ENCODE measurements around the gene FBXL16.
A peak's percentile ranks its signal among the peaks of the same experiment; 100 is the strongest.
"Not testable (repeated sequence)": the region's sequence is repeated elsewhere in the genome, so short reads cannot be mapped to it uniquely, and the experiment has no call there.

The FBXL16 gene

DNA sequence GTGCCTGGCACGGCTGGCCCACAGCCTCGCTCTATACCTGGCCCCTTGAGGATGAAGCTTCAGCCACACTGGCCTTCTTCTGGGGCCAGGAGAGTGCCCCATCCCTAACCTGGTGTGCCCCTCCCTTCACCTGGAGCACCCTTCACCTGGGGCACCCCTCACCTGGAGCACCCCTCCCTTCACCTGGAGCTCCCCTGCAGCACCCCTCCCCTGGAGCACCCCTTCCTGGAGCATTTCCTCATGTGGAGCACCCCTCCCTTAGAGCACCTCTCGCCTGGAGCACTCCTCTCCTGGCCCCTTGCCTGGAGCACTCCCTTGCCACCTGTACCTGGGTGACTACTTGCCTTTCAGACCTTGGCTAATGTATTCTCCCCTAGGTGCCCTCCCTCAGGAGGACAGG lies 2.4 kb upstream of the FBXL16 start:
- no peak for DNase-seq

DNA sequence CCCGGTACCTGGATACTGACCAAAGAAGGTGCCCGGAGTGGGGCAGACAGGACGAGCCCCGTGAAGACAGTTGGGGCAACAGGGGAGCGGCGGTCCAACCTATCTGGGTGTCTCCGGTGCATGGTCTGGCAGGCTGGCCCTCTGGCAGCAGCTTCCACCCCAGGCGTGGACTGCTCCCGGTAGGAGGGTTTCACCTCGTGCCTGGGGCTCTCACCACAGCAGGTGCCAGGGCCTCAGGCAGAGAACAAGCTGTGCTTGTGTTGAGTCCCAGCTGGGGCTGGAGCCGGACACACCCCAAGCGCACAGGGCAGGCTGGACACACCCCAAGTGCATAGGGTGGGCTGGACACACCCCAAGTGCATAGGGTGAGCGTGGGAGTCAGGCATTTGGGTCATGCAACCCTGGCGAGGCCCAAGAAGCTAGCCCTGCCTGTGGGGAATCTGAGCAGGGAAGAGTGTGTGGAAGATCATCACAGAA lies 1.5 kb upstream of the FBXL16 start:
- DNase-seq = no peak

DNA sequence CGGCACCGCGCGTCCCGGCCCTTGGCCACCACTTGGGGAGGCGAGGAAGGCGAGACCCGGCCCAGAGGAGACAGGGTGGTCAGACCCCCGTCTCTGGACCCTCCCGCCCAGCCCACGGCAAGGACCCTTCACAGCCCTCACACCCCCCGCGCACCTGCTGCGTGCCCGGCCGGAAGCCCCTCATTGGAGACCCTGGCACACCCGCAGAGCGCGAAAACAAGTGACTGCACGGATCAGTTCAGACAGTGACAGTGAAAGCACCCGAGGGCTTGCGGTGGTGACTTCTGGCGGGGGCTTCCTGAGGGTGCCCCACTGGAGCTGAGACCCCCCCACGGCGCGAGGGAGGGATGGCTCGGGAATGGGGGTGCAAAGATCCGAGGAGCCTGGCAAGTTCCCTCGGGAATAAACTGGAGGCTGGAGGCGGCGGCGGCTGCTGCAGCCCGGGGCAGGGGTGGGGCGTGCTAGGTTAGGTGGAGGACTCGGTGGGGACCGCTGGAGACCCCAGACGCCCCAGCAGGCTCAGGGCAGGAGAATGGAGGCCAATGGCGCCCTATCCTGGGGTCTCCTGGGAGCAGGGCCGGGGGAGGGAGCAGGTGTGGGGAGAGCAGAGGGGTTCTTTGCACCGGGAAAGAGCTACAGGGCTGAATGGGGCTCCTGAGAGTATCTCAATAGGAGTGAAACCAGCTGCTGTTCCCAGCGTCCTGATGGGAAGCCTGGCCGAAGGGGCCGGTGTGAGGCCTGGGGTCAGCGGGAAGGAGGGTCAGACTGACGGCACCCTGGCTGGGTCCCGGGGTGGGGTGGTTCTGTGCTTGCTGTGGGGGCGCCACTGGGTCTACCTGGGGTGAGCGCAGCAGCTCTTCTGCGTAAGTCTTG lies 824 bp upstream of the FBXL16 start:
- no peak for DNase-seq

DNA sequence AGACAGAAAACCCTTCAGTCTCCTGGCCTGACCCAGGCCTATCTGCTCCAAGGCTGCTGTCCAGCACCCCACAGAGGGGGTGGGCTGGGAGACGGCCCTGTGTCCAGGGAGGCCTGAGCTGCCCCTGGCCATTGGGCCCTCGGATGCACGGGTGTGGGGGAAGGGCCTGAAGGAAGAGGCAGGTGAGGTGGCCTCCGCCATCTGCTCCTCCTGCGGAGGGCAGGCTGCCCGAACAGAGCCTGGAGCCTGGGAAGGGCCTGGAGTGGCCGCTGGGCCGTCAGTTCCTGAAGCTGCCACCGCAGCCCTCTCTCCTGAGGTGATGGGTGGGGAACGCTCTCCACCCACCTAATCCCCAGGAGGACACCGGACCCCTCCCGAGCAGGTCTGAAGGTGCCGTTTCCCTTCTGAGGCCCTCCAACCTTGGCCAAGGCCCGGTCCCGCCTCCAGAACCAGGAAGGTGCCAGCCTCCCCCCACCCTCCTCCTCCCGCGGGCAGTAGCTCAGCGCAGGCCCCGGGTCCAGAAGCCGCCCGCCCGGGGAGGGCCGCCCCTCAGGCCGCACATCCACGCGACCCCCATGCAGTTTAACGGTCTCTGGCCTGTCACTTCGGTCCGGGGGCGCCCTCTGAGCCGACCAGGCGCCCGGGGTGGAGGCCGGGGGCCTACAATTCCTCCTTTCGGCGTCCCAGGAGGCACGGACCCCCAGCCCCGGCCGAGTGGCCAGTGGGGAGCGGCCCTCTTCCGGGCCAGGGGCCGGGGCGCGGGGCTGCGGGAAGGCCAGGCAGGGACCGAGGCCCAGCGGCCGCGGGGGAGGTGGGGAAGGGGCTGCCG lies 835 bp downstream of the FBXL16 start:
- no peak for DNase-seq

DNA sequence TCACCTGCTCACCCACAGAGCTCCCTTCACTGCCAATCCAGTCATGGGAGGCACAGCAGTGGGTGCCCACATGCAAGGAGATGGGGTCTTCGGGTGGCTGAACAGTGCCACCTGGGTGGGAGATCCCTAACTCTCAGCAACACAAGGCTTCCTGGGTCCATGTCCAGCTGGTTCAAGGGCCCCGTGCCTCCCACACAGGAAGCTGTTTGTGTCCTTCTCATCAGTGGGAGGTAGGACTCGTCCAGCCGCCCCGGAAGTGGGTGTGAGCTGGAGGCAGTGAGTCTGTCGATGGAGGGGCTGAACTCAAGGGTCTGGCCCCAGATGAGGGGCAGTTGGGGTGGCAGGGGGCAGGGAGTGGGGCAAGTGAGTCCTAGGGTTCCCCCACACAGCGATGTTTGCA lies 1.6 kb downstream of the FBXL16 start:
- DNase-seq = no peak

DNA sequence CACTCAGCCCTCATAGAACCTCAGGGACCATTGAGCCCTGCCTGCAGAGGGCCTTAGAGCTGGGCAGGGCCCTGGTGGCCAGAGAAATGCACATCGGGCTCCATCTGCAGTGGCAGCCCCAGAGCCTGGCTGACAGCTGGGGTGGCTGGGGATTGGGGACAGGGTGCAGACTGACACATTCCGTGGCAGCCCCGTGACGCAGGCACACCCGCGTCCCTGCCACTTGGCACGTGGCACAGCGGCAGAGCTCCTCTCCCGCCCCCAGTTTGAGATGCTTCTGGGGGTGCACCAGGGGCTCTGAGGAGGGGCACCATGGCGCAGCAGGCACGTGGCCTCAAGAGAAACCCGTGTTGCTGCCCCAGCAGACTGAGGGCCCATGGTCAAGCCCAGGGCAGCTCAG lies 2.2 kb downstream of the FBXL16 start:
- no peak for DNase-seq

DNA sequence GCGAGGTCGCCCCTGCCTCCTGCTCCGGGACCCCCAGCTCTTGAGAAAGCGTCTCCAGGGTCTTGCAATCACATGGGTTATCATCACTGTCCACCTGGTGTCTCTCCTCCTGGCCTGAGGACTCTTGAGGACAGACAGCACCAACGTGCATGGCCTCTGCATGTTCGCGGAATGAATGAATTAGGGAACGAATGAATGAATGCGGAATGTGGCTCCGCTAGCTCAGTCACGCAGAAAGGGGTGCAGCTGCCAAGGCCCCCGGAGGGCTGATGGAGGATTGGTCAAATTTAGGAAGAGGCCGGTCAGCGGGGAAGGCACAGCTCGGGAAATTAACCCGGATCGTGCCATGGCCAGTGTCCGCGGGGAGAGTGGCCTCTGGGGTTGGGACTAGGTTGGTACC lies 3.3 kb downstream of the FBXL16 start:
- no peak for DNase-seq

DNA sequence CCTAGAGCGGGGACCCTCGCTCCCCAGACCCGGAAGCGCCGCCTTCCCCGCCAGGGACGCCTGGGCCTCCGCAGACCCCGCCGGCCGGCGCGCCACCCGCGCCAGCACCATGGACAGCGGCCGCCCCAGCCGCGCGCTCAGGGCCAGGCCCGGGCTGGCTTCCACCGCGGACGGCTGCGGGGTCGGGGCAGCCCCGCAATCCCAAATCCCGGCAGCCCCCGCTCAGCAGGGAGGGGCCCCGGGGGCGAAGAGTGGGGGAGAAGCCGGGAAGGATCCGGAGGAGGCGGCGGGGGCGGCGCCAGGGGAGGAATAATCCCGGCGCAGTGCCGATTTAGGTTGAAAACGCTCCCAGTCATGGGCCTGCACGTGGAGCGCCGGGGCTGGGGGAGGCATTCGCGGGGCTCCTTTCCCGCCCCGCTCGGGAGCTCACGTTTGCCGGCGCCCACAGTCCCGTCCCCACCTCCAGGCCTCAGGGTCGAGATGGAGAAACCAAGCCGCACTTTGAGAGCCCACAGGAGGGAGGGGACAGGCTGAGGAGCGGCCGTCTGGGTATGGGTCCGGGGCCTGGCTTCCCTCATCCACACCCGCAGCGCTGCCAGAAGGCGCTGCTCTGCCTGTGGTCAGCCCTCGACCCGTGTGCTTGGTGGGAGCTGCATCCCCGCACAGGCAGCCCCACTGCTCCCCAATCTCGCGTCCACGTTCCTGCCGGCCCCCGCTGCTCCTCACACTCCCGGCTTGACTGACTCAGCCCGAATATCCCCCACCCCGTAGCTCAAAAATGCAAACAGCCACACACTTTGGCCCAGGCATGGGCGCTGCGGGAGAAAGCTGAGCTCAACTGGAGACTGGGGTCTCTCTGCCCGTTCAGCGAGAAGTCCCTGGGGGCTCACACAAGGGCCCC lies 4.7 kb downstream of the FBXL16 start:
- no peak for DNase-seq

DNA sequence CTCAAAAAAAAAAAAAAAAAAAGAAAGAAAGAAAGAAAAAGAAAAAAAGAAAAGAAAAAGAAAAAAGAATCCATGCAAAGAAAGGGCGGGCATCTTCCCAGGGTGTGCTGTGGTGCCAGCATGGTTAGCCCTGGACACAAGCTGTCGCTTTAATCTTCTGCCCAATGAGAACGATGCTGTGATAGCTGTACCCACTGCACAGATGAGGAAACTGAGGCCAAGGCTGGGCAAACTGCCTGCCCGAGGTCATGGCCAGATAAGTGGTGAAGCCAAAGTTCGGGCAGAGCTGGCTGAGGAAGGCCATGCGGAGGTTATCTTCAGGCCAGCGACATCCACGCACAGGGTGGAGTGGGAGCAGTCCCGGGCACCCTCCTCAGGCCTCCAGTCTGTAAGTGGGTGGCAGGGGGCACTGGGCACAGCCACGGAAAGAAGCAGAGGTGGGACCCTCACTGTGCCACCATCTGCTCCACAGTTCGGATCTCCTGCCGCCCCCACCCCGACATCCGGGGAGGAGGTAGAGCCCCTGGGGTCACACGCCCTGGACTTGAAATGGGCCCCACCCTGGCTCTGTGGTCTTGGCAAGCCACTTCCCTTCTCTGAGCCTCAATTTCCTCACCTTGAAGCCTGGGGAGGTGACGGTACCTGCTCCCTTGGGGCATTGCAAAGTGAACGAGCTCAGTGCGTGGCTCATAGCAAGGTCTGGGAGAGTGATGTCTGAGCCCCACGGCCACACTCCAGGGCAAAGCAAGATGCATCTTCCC lies 6.5 kb downstream of the FBXL16 start:
- DNase-seq = no peak

DNA sequence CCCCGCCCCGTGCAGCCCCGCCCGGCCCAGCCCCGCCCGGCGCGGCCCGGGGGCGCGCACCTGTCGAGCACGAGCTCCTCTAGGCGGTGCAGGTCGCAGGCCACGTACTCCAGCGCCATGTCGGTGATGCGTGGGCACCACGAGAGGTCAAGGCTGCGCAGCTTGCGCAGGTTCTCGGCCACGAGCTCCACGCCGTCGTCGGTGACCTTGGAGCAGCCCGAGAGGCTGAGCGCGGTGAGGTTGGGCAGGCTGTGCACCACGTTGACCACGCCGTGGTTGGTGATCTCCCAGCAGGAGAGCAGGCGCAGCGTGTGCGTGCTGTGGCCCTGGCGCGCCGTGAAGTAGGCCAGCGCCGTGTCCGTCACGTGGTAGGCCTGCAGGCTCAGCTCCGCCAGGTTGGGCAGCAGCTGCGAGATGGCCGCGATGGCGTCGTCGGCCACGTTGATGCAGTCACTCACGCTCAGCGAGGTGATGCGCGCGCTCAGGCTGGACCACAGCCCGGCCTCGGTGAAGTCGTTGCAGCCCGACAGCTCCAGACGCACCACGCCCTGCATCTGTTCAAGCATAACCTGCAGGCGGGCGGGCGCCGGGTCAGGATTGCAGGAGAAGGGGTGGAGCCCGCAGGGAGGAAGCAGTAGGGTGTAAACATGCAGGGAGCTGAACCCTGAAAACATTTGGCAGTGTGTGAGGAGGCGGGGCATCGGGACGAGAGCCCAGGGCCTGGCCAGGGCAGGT lies 10.1 kb downstream of the FBXL16 start:
- peak; percentile 62 to 69 for DNase-seq

DNA sequence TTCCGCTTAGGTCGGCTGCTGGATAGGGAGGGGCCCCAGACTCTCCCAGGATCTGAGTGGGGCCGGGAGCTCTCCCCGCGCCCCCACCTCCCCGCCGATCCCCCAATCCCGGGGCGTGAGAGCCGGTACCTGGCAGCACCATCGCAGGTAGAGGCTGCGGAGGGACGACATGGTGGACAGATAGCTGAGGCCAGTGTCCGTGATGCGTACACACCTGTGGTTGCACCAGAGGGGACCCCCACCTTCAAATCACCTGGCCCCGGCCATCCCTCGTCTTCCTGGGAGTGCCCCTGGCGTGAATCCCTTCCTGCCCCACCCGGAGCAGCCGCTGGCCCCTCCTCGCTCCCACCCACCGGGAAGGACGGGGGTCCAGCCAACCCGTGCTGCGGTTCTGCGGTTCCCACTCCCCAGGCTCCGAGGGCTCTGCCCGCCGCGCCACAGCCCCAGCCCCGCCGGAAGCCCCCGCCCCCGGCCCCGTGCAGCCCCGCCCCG lies 10.7 kb downstream of the FBXL16 start:
- no peak for DNase-seq

DNA sequence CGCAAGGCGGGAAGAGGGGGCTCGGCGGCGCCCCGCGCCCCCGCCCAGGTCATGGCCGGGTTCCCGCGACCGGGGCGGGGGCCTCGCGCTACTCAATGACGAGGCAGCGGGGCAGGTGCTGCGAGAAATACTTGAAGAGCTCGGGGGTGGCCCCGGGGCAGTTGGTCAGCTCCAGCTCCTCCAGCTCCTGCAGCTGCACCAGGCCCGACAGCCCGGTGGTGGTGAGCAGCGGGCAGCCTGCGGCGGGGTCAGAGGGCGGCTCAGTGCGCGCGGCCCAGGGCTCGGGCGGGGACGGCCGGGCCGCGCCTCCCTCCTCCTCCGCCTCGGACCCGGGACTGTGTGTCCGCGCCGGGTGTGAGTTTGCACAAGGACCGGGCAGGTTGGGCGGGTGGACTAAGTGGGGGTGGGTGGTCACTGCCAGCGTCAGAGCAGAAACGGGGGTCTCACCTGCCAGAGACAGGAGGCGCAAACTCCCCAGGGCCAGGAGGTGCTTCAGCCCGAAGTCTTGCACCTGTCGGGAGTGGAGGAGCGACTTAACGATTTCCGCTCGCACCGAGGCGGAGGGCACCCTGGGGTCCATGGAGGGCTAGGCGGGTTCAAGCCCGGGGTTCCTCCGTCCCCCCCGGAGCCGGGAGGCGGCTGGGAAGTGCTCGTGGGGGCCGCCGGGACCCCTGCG lies 11.3 kb downstream of the FBXL16 start:
- DNase-seq = no peak

DNA sequence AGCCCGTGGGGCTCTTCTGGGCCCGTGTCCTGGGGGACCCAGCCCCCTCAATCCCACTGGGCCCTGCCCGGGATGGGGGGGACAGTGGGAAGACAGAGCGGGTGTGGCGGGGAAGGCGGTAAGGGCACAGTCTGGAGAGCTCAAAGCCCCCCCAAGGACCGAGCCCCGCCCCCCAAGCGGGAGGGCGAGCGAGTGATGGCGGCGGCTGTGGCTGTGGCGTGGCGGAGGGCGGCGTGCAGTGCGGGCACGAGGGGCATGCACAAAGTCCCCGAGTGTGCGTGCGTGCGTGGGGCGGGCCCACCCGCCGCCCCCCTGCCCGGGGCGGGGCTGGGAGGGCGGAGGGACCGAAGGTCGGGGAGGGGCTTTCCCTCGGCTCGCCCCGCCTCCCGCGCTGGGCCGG lies 11.8 kb downstream of the FBXL16 start:
- no peak for DNase-seq

DNA sequence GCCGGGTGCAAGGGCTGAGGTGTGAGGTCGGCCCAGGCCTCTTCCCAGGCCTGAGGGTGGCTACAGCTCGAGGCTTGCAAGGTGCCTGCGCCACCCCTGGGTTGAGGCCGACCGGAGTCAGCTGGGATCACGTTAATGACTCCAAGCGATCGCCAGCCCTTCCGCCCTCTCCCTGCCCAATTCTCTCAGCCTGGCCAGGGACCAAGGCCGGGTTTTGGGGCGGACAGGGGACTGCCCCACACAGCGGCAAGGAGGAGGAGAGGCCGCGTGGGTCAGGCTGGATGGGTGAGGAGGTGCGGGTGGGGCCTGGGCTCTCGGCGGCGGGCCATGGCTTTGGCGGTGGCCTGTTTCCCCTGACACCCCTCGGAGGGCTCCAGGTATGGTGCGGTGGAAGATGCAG lies 12.2 kb downstream of the FBXL16 start:
- DNase-seq = no peak

DNA sequence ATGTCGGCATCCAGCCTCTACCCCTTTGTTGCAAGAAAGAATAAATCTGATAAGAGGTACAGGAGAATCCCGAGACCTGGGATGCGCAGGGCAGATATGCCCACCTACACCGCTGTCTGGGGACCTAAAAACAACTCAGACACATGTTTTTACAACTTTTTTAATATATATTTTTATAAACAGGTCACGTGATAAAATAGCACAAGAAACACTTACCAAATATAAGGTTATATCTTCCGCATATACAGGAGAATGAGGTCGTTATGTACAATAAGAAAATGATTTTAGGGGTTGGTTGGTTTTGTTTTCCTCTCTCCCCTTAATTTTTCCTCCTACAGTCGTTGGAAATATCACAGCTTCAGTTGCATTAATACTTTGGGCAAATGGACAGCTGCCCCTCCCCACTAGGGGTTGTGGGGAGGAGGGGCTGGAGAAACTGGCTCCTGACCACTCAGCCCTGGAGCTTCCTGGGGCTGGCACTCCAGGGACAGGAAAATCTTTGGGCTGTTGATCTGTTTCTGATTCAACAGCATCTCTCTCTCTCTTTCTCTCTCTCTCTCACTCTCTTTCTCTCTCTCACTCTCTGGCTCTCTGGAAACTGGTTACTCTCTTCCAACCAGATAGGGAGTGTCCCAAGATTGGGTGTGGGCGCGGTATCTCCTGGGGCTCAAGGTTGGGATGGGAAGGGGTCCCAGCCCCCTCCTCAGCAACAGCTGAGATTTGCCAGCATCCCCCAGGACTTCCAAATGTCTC lies 13.1 kb downstream of the FBXL16 start:
- no peak for DNase-seq

DNA sequence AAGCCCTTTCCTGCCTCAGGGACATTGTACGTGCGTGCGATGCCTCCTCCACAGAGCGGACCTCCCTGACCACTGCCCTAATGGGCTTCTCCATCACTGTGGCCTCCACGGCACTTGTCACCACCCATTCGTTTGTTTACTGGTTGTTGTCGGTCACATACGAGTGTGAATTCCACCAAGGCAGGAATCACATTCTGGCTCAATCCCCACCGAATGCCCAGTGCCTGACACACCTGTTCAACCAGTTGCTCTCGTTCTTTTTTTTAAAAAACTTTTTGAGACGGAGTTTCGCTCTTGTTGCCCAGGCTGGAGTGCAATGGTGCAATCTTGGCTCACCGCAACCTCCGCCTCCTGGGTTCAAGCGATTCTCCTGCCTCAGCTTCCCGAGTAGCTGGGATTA lies 14.4 kb downstream of the FBXL16 start:
- DNase-seq = not testable (repeated sequence)

DNA sequence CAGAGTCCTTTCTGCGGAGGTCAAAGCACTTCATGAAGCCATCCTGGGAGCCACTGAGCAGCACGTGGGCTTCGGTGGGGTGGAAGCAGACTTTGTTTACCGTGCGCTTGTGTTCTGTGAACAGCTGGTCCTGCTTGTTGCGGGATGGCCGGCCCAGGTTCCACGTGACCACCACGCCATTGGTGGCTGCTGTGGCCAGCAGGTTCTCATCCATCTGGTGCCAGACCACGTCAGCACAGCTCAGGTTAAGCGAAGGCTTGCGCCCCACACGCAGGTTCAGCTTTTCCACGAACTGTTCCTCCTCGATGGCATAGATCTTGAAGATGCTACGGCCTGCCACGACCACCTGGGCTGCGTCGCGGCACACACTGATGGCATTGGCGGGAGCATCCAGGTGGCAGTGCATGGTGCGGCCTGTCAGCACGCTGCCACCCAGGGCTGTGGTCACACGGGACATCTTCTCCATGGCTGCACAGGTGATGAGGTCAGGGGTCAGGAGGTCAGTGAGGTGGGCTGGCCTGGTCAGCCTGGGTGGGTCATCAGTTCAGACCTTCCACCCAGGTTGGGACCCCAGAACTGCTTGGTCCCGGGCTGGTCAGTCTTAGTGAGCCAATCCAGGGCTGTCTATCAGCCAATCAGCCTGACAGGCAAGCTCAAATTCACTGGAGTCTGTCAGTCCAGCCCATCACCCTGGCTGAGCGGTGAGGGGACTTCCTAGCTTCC lies 16.3 kb downstream of the FBXL16 start:
- DNase-seq = no peak

DNA sequence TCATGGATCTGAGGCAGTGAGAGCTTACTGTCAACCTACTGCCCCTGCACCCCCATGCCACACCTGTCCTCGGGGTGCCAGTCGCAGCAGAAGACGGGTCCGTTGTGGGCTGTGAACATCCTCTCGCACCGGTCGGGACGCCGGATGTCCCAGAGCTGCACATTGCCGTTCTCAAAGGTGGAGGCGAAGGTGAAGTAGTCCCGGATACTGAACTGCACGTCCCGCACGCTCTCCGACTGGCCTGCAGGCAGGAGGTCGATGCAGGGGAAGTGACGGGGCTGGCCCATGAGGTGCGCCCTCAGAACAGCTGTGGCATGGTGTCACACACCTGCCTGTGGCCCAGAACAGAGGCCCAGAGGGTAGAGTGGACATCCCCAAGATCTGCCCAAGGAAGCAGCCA lies 18.1 kb downstream of the FBXL16 start:
- no peak for DNase-seq

Measured in activated CD4-positive, alpha-beta T cell treated with anti-CD3 and anti-CD28 coated beads for 4 hours (primary cell).